ENCODE data around the gene SNX10. TPM values are rescaled to one million over a fixed set of nuclear protein-coding genes. Genes with fewer than 3 reads are reported as not detected.

Gene SNX10
- total and polyA plus RNA-seq, 2 of the 4 experiments (the other 2 are of a cell fraction): not detected

GRCh38 chr7:26367219-26367711 lies 75.6 kb downstream of the SNX10 start:
- no peak overlapping the region for H3K27ac ChIP-seq (ENCODE audit: insufficient read depth, low read length)
- no peak overlapping the region for H3K4ac ChIP-seq (ENCODE audit: low read depth, low read length)
- WGBS, 2 experiments (ENCODE audit: extremely low coverage in 2 of 2, insufficient read length in 1 of 2): 60% methylated on average over 1 of the region's 6 CpGs; no CpG with 5 or more reads in 1 of the 2 experiments
- no peak overlapping the region for H2BK120ac ChIP-seq (ENCODE audit: low read depth, low read length)
- no peak overlapping the region for H3K56ac ChIP-seq (ENCODE audit: extremely low read depth, insufficient read depth, low read length)
- no peaks in the 10 kb centered on the region for H3K9me1 ChIP-seq (ENCODE audit: insufficient read depth, low read length)
- no peaks in the 10 kb centered on the region for H4K20me1 ChIP-seq (ENCODE audit: insufficient read depth, low read length)
- DNase-seq: no peak
- H2BK15ac ChIP-seq (ENCODE audit: low read depth, low read length): no peak overlapping the region
- no peaks in the 10 kb centered on the region for H3K36me3 ChIP-seq (ENCODE audit: control insufficient read depth, insufficient read depth, low read length)
- no peak overlapping the region for H3K4me2 ChIP-seq (ENCODE audit: low read depth, low read length)
- BruUV-seq (replicated peaks): no TSS peak
- H4K5ac ChIP-seq (ENCODE audit: low read depth, low read length): no peak overlapping the region
- ChIA-PET CTCF (interaction anchor here (1.0 to 3.3 kb wide), 2 partner anchors 301 to 475 kb away, joined by 3 to 26 read pairs; no protein-coding TSS in a partner anchor), POLR2A (ENCODE audit: unreplicated experiment) (no interaction called here)
- no peaks in the 10 kb centered on the region for H3K9me3 ChIP-seq (ENCODE audit: control insufficient read depth, insufficient read depth, low read length)
- H3K79me1 ChIP-seq (ENCODE audit: low read depth in 1 of 2, low read length in 2 of 2): no peaks in the 10 kb centered on the region
- no peak overlapping the region for H3K23ac ChIP-seq (ENCODE audit: low read depth, low read length)
- H3K9ac ChIP-seq (ENCODE audit: low read depth, low read length): no peak overlapping the region
- no peak for ATAC-seq (ENCODE audit: low read depth)
- H2AFZ ChIP-seq (replicated peaks; ENCODE audit: low read length, poor library complexity): no peak overlapping the region
- H3K14ac ChIP-seq (replicated peaks; ENCODE audit: low read depth, low read length): no peak overlapping the region
- H3K27me3 ChIP-seq (ENCODE audit: control insufficient read depth, insufficient read depth, low read length): peaks cover 17% of the 10 kb centered on the region
- in situ Hi-C loops (cut with MboI; ENCODE audit: low sequenced_read_pairs): loop anchor here (5.0 to 10.0 kb wide), 4 partner anchors 272 to 790 kb away; partner anchors contain the start of gene HOXA7
- no peak overlapping the region for H2AK9ac ChIP-seq (replicated peaks; ENCODE audit: low read depth, low read length, poor library complexity)
- no peak overlapping the region for H2BK20ac ChIP-seq (ENCODE audit: low read depth, low read length)
- intact Hi-C loops (cut with micrococcal nuclease): loop anchor here (5.0 kb wide), 1 partner anchor 170 kb away; no protein-coding TSS in a partner anchor
- H4K8ac ChIP-seq (ENCODE audit: low read depth in 2 of 2, low read length in 2 of 2): no peak overlapping the region
- no peak overlapping the region for H2AK5ac ChIP-seq (ENCODE audit: low read depth, low read length)
- no peak overlapping the region for H3K18ac ChIP-seq (ENCODE audit: low read depth, low read length)
- H4K91ac ChIP-seq (ENCODE audit: insufficient read depth, low read depth, low read length): no peak overlapping the region
- no peak for TF ChIP-seq MXI1 (IDR thresholded peaks at IDR 0.05; ENCODE audit: borderline replicate concordance, low read depth, low read length)
- no peak for TF ChIP-seq SMC3 (IDR thresholded peaks at IDR 0.05; ENCODE audit: low read depth, low read length)
- no peak for TF ChIP-seq MAFK (IDR thresholded peaks at IDR 0.05; ENCODE audit: low read depth, low read length)
- no peak for TF ChIP-seq CEBPB (IDR thresholded peaks at IDR 0.05; ENCODE audit: low read depth, low read length)
- no peak overlapping the region for H2BK5ac ChIP-seq (ENCODE audit: low read depth, low read length, poor library complexity, severe bottlenecking)
- no peak overlapping the region for H3K4me3 ChIP-seq (ENCODE audit: insufficient read depth, low read depth, low read length)
- no peaks in the 10 kb centered on the region for H3K4me1 ChIP-seq (ENCODE audit: control insufficient read depth, insufficient read depth, low read length)
- dilution Hi-C loops (cut with HindIII; ENCODE audit: low sequenced_read_pairs, unreplicated experiment): no loop called here

Measured in IMR-90 (cell line).